ENCODE data around the gene SLC17A5.

SLC17A5 gene

GRCh38 chr6:73667798-73668197 is 14.0 kb upstream of the SLC17A5 start:
- no peak for DNase-seq
- in situ Hi-C loops (cut with MboI; ENCODE audit: low pct_unique_long_range_greater_than_20kb, low sequenced_read_pairs): no loop called here

GRCh38 chr6:73666393-73666792 is 12.6 kb upstream of the SLC17A5 start:
- in situ Hi-C loops (cut with MboI; ENCODE audit: low pct_unique_long_range_greater_than_20kb, low sequenced_read_pairs): no loop called here

GRCh38 chr6:73665686-73666319 is 12.0 kb upstream of the SLC17A5 start:
- no peak for DNase-seq
- in situ Hi-C loops (cut with MboI; ENCODE audit: low pct_unique_long_range_greater_than_20kb, low sequenced_read_pairs): no loop called here

More at GRCh38 chr6:73666393-73666792, 12.6 kb upstream of the SLC17A5 start:
- no peak for DNase-seq

DNA sequence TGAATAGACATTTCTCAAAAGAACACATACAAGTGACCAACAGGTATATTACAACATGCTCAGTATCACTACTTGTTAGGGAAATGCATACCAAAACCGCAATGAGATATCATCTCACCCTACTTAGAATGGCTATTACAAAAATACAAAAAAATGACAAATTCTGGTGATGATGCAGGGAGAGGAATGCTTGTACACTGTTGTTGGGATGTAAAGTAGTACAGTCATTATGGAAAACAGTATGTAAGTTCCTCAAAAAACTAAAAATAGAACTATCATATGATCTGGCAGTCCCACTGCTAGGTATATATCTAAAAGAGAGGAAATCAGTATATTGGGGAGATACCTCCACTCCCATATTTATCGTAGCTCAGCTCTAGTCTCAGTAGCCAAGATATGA is 10.9 kb upstream of the SLC17A5 start:
- no peak for DNase-seq
- in situ Hi-C loops (cut with MboI; ENCODE audit: low pct_unique_long_range_greater_than_20kb, low sequenced_read_pairs): no loop called here

GRCh38 chr6:73657201-73657600 is 3.4 kb upstream of the SLC17A5 start:
- in situ Hi-C loops (cut with MboI; ENCODE audit: low pct_unique_long_range_greater_than_20kb, low sequenced_read_pairs): no loop called here
- DNase-seq: no peak

DNA sequence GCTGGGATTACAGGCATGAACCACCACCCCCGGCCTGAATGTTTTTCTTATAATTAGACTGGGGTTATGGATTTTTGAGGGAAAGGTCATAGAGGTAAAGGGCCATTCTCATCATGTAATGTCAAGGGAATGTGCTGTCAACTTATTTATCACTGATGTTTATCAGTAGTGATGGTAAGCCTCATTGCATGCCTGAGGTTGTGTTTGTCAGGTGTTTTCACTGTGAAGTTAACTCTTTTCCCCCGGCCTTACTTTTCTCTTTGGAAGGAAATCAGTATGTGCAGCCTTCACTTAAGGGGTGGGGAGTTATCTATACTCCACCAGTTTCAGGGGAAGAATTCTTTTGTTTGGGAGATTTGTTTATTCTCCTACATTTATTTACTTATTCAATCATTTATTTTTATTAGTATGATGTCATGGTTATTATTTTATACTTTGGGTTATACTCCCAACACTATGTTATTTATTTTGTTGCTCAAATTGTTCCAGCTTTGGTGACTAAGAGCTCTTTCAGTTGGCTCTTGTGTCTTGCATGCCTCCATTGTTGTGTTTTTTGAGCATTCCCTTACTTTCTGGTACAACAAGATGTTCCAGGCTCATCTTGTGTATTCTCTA is 2.8 kb upstream of the SLC17A5 start:
- in situ Hi-C loops (cut with MboI; ENCODE audit: low pct_unique_long_range_greater_than_20kb, low sequenced_read_pairs): no loop called here
- DNase-seq: no peak

- no peak for DNase-seq
- in situ Hi-C loops (cut with MboI; ENCODE audit: low pct_unique_long_range_greater_than_20kb, low sequenced_read_pairs): no loop called here
Measured at GRCh38 chr6:73655341-73655917, 1.6 kb upstream of the SLC17A5 start.

DNA sequence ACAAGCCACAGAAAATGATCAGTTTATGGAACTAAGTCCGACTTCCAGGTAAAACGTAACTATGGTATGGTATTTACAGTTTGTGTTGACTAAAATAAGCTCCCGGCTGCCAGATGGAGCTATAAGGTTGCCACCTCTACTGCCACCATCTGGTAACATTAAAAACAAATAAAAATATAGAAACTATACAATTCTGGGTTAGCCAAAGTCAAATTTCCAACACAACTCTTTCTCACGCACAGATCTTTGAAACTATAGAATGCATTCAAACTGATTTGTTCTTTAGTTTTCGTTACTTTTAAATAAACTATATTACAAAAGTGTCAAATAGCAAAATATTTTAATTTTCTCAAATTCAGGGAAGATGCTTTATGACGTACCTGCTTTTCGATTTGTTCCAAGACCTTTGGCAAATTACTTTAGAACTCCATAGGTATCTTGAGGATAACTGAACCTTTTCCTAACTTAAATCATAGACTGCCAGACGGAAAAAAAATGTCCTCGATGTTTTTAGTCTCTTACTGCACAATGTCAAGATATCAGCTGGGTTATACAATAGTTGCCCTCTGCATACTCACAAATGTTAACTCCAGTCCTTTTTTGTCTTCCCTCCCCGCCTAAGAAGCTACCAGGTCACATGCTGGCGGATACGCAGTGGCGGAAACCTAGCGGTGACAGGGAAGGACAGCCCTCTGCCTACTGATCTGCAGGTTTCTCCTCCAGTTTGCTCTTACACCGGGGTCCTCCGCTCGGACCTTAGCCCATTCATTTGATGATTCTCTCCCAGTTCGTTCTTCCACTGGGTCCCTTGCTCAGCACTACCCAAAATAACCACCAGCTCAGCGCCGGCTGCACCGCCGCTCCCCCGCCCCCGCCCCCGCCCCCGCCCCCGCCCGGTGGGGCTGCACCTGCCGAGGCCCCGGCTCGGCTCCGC is 888 bp downstream of the SLC17A5 start:
- in situ Hi-C loops (cut with MboI; ENCODE audit: low pct_unique_long_range_greater_than_20kb, low sequenced_read_pairs): no loop called here
- DNase-seq: peak; percentile 81

- no peak for DNase-seq
- in situ Hi-C loops (cut with MboI; ENCODE audit: low pct_unique_long_range_greater_than_20kb, low sequenced_read_pairs): no loop called here
Measured at GRCh38 chr6:73649783-73650182, 4.0 kb downstream of the SLC17A5 start.

GRCh38 chr6:73648166-73648565 is 5.6 kb downstream of the SLC17A5 start:
- in situ Hi-C loops (cut with MboI; ENCODE audit: low pct_unique_long_range_greater_than_20kb, low sequenced_read_pairs): no loop called here
- DNase-seq: no peak

GRCh38 chr6:73644941-73645591 is 8.7 kb downstream of the SLC17A5 start:
- DNase-seq: no peak
- in situ Hi-C loops (cut with MboI; ENCODE audit: low pct_unique_long_range_greater_than_20kb, low sequenced_read_pairs): no loop called here

GRCh38 chr6:73644030-73644429 is 9.8 kb downstream of the SLC17A5 start:
- DNase-seq: no peak
- in situ Hi-C loops (cut with MboI; ENCODE audit: low pct_unique_long_range_greater_than_20kb, low sequenced_read_pairs): no loop called here

DNA sequence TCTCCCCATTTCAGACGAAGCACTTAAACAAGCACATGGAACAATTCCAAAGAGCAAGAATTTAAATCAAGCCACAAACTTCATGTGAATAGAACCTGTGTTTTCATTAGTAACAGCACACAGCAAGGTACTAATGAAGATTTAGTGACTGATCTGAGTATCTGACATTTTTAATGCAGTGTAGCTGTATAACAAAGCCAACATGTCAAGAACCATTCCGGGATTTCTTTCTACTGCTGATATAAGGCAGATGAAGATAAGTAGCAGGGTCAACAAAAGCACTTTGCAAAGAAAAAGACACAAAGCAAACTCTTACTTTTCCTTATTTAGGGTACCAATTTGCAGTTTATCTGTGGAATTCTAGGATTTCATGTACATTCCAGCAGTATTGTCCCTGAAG is 11.3 kb downstream of the SLC17A5 start:
- in situ Hi-C loops (cut with MboI; ENCODE audit: low pct_unique_long_range_greater_than_20kb, low sequenced_read_pairs): no loop called here
- no peak for DNase-seq

DNA sequence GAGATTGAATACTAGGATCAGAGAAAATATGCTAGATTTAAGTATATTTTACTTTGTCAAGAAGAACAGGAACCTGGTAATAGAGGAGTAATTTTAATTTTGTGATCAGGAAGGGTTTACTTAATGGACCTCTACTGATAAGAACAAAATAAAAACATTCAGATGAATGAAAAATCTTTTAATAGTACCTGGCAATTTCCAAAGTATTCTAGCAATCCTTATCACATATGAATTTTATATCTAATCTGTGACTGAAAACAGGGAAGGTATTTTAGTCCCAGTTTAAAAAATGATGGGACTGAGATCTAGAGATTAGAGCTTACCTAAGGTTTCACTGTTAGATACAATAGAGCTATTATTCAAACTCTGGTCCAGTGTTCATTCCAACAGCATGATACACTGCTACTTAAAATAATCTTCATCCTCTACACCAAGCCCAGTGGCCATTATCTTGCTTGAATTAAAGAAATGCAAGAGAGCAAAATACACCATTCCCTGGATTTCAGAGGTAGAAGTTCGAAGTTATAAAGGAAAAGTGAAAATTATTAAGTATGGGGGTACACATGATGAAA is 13.5 kb downstream of the SLC17A5 start:
- in situ Hi-C loops (cut with MboI; ENCODE audit: low pct_unique_long_range_greater_than_20kb, low sequenced_read_pairs): no loop called here
- no peak for DNase-seq

GRCh38 chr6:73639040-73639439 is 14.8 kb downstream of the SLC17A5 start:
- no peak for DNase-seq
- in situ Hi-C loops (cut with MboI; ENCODE audit: low pct_unique_long_range_greater_than_20kb, low sequenced_read_pairs): no loop called here

GRCh38 chr6:73637404-73637803 is 16.4 kb downstream of the SLC17A5 start:
- DNase-seq: no peak
- in situ Hi-C loops (cut with MboI; ENCODE audit: low pct_unique_long_range_greater_than_20kb, low sequenced_read_pairs): no loop called here

DNA sequence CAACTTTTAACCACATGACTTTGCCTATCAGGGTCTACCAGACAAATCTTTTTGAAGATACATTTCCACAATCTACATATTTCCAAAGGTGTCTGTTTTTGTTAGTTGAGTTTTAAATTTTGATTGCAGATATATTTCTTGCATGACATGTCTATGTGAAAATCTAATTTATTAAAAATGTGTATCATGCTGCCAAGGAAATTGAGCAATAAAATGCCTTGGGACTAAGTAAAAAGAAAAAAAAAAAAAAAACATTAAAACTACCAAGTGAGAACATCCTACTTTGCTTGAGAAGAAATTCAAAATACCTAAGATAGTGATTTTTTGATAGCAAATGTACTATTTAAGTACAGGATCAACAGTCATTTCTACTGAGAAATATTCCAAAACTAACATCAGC is 17.7 kb downstream of the SLC17A5 start:
- in situ Hi-C loops (cut with MboI; ENCODE audit: low pct_unique_long_range_greater_than_20kb, low sequenced_read_pairs): no loop called here
- no peak for DNase-seq

DNA sequence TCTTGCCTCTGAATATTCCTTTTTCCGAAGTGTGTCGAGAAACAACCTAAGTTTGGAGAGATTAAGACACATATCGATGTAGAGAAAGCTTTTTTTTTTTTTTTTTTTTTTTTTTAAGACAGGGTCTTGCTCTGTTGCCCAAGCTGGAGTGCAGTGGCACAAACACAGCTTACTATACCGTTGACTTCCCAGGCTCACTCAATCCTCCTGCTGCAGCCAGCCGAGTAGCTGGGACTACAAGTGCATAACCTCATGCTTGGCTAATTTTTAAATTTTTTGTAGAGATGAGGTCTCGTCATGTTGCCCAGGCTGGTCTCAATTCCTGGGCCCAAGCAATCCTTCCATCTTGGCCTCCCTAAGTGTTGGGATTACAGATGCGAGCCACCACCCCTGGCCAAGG is 21.4 kb downstream of the SLC17A5 start:
- in situ Hi-C loops (cut with MboI; ENCODE audit: low pct_unique_long_range_greater_than_20kb, low sequenced_read_pairs): no loop called here
- DNase-seq: no peak

GRCh38 chr6:73631849-73632248 is 21.9 kb downstream of the SLC17A5 start:
- in situ Hi-C loops (cut with MboI; ENCODE audit: low pct_unique_long_range_greater_than_20kb, low sequenced_read_pairs): no loop called here
- no peak for DNase-seq

Measured in KBM-7 (cell line).